Panc1 (cell line): Measurements from ENCODE around the gene RSAD2.

Experiments
- CTCF ChIP-seq: fragments of 450-650 bp; IDR thresholded peaks from 2 replicates; pipeline ENCODE4 v1.5.1; 2017; ENCODE audit warnings: mild to moderate bottlenecking
- POLR2AphosphoS5 ChIP-seq: IDR thresholded peaks from 2 replicates; pipeline ENCODE4 v1.6.1; 2012; ENCODE audit warnings: mild to moderate bottlenecking, low read depth, low read length, moderate library complexity

GRCh38 chr2:6919901-6920742 lies 42.5 kb downstream of the RSAD2 start:
- TF ChIP-seq CTCF (no peak), POLR2AphosphoS5 (no peak)
